GM12892 (cell line): Measurements from ENCODE around the gene TMEM130. TPM values are rescaled to one million over a fixed set of nuclear protein-coding genes. Genes with fewer than 3 reads are reported as not detected.

Experiments used
- DNase-seq: peaks from one replicate; pipeline ENCODE4 v3.0.0; 2011; ENCODE audit not compliant: insufficient read length
- FAIRE-seq: peaks from 2 replicates; lab custom pipeline; 2011; peaks lifted over from hg19 to GRCh38; lab: Jason Lieb, UNC
- POLR2A ChIP-seq: IDR thresholded peaks from 2 replicates; pipeline ENCODE4 v1.6.1; 2011; ENCODE audit warnings: low read depth, low read length, control low read depth
- POLR2AphosphoS5 ChIP-seq: IDR thresholded peaks from 2 replicates; pipeline ENCODE4 v1.6.1; 2011; ENCODE audit warnings: low read depth, low read length, control low read depth
- TAF1 ChIP-seq: IDR thresholded peaks from 2 replicates; pipeline ENCODE4 v1.6.1; 2011; ENCODE audit warnings: low read depth, mild to moderate bottlenecking, control low read depth, low read length, borderline replicate concordance
- polyA plus RNA-seq: library from polyadenylated mRNA; unstranded; fragments of >200 nt; gene quantifications from one replicate; pipeline ENCODE4 v1.2.1, GENCODE V29; 2012; ENCODE audit warnings: missing spikeins, inconsistent platforms; ENCODE audit not compliant: missing spikeins

Gene TMEM130
- polyA plus RNA-seq: not detected

DNA sequence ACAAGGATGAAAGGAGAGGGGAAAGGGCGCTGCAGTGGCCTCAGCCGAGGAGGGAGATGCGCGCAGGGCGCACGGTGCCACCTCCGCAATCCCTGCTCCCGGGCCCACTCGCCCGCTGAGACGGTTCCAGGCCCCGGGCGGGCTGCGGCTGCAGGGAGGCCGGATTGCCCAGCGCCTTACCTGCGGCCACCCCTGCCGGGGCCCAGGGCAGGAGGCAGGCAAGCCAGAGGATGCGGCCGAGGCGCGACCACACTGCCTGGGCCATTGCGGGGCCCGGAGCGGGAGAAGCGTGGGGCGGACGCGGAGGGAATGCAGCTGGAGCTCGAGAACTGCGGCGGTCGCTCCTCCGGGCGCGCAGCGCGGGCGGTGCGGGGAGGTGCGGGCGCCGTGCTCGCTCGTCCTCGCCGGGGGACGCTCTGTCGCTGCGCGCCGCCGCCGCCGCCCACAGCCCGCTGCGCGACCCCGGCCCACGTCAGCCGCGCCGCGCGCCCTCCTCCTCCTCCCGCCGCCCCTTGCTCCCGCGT is at the start of gene TMEM130:
Gene TMEM130, minus strand, starts transcription at position 418 of the 524 bp plus-strand sequence. Its CDS starts 153 bp downstream, at position 265.
- no peak for DNase-seq
- no peak for FAIRE-seq
- no peak for TF ChIP-seq POLR2AphosphoS5
- TF ChIP-seq TAF1: no peak

DNA sequence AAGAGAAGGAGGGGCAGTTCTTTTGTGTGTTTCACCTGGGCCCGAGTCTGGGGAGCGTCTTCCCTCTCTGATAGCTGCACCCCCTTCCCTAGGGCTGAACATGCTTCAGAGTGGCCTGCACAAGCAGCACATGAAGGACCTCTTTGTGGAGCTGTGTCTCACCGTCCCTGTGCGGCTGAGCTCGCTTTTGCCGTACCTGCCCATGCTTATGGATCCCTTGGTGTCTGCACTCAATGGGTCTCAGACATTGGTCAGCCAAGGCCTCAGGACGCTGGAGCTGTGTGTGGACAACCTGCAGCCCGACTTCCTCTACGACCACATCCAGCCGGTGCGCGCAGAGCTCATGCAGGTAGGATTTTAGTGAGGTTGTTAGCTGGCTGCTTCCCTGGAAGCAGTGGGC is 47.5 kb upstream of the TMEM130 start:
- no peak for FAIRE-seq
- no peak for DNase-seq
- TF ChIP-seq TAF1 (no peak), POLR2A (no peak), POLR2AphosphoS5 (no peak)

- FAIRE-seq (no peak), DNase-seq (no peak)
- no peak for TF ChIP-seq POLR2A
- no peak for TF ChIP-seq POLR2AphosphoS5
- no peak for TF ChIP-seq TAF1
These were observed 43.8 kb upstream of the TMEM130 start for GRCh38 chr7:98913612-98914011.

DNA sequence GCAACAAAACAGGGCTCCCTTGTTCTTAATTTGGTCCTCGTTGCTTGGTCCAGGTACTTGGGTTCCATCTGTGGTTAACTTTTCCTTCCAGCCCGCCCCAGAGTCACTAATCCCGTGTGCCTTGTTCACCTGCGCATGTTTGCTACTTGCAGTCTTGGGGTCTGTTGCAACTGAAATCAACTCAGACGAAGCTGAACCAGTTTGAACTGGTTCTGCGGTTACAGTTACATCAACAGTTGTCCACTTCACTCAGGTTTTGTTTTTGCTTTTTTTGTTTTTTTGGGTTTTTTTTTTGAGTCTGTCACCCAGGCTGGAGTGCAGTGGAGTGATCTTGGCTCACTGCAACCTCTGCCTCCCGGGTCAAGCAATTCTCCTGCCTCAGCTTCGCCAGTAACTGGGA is 43.2 kb upstream of the TMEM130 start:
- TF ChIP-seq TAF1 (no peak), POLR2AphosphoS5 (no peak)
- DNase-seq: no peak
- no peak for FAIRE-seq

GRCh38 chr7:98911916-98912315 is 42.1 kb upstream of the TMEM130 start:
- no peak for TF ChIP-seq POLR2A
- TF ChIP-seq TAF1: no peak
- no peak for TF ChIP-seq POLR2AphosphoS5
- FAIRE-seq (no peak), DNase-seq (no peak)

- no peak for FAIRE-seq
- TF ChIP-seq POLR2A: no peak
- no peak for TF ChIP-seq TAF1
- no peak for TF ChIP-seq POLR2AphosphoS5
- DNase-seq: no peak
These were observed 40.6 kb upstream of the TMEM130 start for GRCh38 chr7:98910427-98910826.

DNA sequence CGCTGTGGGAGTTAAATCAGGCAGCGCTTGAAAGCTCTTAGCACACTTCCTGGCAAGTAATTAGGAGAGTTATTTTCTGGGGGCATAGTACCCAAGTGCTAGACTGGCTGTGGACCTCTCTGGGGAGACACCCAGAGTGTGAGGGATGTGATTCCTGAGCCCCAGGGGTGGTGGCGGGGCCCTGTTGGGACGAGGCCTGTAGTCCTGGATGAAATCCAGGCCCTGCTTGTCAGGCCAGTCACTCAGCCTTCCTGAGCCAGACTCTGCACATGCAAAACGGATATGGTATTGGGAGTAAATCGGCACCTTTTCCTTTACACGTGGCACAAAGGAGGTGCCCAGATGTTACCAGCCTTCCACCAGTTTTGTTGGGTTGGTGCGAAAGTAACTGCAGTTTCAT is 39.7 kb upstream of the TMEM130 start:
- TF ChIP-seq POLR2A (no peak), POLR2AphosphoS5 (no peak), TAF1 (no peak)
- DNase-seq: no peak
- FAIRE-seq: no peak

GRCh38 chr7:98908585-98908984 is 38.8 kb upstream of the TMEM130 start:
- DNase-seq (no peak), FAIRE-seq (no peak)
- TF ChIP-seq POLR2AphosphoS5 (no peak), TAF1 (no peak), POLR2A (no peak)

- DNase-seq: no peak
- TF ChIP-seq TAF1: no peak
- no peak for TF ChIP-seq POLR2A
- no peak for TF ChIP-seq POLR2AphosphoS5
- no peak for FAIRE-seq
These were observed 37.8 kb upstream of the TMEM130 start for GRCh38 chr7:98907570-98907969.

DNA sequence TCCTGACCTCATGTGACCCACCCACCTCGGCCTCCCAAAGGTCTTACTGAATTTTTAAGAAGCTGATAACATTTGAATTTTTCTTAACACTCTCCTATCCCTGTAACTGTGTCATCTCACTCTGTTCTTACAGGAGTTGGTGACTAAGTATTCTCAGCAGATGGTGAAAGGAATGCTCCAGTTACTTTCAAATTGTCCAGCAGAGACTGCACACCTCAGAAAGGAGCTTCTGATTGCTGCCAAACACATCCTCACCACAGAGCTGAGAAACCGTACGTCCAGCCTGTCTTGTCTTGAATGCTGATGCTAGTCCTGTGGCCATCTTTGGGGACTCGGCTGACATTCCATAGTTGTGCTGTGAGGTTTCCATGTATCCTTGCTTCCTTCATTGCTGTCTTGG is 33.4 kb upstream of the TMEM130 start:
- no peak for TF ChIP-seq TAF1
- TF ChIP-seq POLR2A: no peak
- TF ChIP-seq POLR2AphosphoS5: no peak
- DNase-seq (no peak), FAIRE-seq (no peak)

- no peak for TF ChIP-seq TAF1
- no peak for TF ChIP-seq POLR2AphosphoS5
- no peak for TF ChIP-seq POLR2A
- FAIRE-seq (no peak), DNase-seq (no peak)
These were observed 32.7 kb upstream of the TMEM130 start for GRCh38 chr7:98902523-98902922.

- TF ChIP-seq POLR2AphosphoS5: no peak
- no peak for TF ChIP-seq TAF1
- no peak for DNase-seq
- FAIRE-seq: no peak
These were observed 31.0 kb upstream of the TMEM130 start for GRCh38 chr7:98900815-98901214.
